Left forelimb (tissue), 1 donor: ENCODE results near the gene AFDN.

Experiments
- DNase-seq: peaks from one replicate; pipeline ENCODE4 v3.0.0-alpha.2; 2018; ENCODE audit warnings: low spot score

AFDN gene

GRCh38 chr6:167879612-167880011 is 52.9 kb downstream of the AFDN start:
- no peak for DNase-seq

GRCh38 chr6:167881327-167881726 is 54.6 kb downstream of the AFDN start:
- DNase-seq: no peak

- DNase-seq: no peak
Measured at GRCh38 chr6:167882244-167882643, 55.5 kb downstream of the AFDN start.

- no peak for DNase-seq
Measured at GRCh38 chr6:167888098-167888497, 61.4 kb downstream of the AFDN start.

- DNase-seq: no peak
Measured at GRCh38 chr6:167892835-167893815, 66.4 kb downstream of the AFDN start.

GRCh38 chr6:167894965-167895364 is 68.3 kb downstream of the AFDN start:
- DNase-seq: no peak

- DNase-seq: no peak
Measured at GRCh38 chr6:167896648-167897047, 69.9 kb downstream of the AFDN start.

- no peak for DNase-seq
Measured at GRCh38 chr6:167898673-167899311, 72.1 kb downstream of the AFDN start.

- no peak for DNase-seq
Measured at GRCh38 chr6:167904791-167905190, 78.1 kb downstream of the AFDN start.

- DNase-seq: no peak
Measured at GRCh38 chr6:167906899-167907298, 80.2 kb downstream of the AFDN start.

GRCh38 chr6:167907837-167908681 is 81.3 kb downstream of the AFDN start:
- no peak for DNase-seq

- DNase-seq: no peak
Measured at GRCh38 chr6:167910007-167910406, 83.3 kb downstream of the AFDN start.

- DNase-seq: no peak
Measured at GRCh38 chr6:167910652-167911051, 83.9 kb downstream of the AFDN start.

GRCh38 chr6:167912494-167912893 is 85.8 kb downstream of the AFDN start:
- no peak for DNase-seq

GRCh38 chr6:167913699-167914098 is 87.0 kb downstream of the AFDN start:
- DNase-seq: no peak

GRCh38 chr6:167915139-167915538 is 88.4 kb downstream of the AFDN start:
- no peak for DNase-seq

- no peak for DNase-seq
Measured at GRCh38 chr6:167917551-167918154, 90.9 kb downstream of the AFDN start.

- no peak for DNase-seq
Measured at GRCh38 chr6:167918548-167919278, 92.0 kb downstream of the AFDN start.

GRCh38 chr6:167919349-167919748 is 92.6 kb downstream of the AFDN start:
- no peak for DNase-seq

GRCh38 chr6:167920165-167920564 is 93.5 kb downstream of the AFDN start:
- no peak for DNase-seq

- no peak for DNase-seq
Measured at GRCh38 chr6:167921831-167922230, 95.1 kb downstream of the AFDN start.
